ENCODE data around the gene CERK. TPM values are rescaled to one million over a fixed set of nuclear protein-coding genes. Genes with fewer than 3 reads are reported as not detected.

CERK gene
- total RNA-seq, 4 donors from 2014 or later = 37.3 to 51.1 (median 48.0) TPM

GRCh38 chr22:46659059-46659790, 78.8 kb downstream of the CERK start:
- H3K4me1 ChIP-seq = peaks cover 0 to 21% (median 4%) of the 10 kb centered on the region in 4 donors
- WGBS = 95% methylated on average over 13 of the region's 14 CpGs
- no peaks in the 10 kb centered on the region for H3K9me3 ChIP-seq
- H3K27ac ChIP-seq (replicated peaks in 1 of 4) = no peak overlapping the region
- H3K27me3 ChIP-seq = no peaks in the 10 kb centered on the region
- TF ChIP-seq EP300 (IDR thresholded peaks at IDR 0.05) (no peak), POLR2A (IDR thresholded peaks at IDR 0.05; ENCODE audit: low read depth) (no peak)
- intact Hi-C loops (cut with DNase I) = loop anchor here (10.0 kb wide), 1 partner anchor 94 kb away; no protein-coding TSS in a partner anchor
- peaks cover 8 to 51% (median 42%) of the 10 kb centered on the region in 4 donors for H3K36me3 ChIP-seq
- H3K4me3 ChIP-seq = no peak overlapping the region
- no peak for DNase-seq (ENCODE audit: extremely low spot score)

- intact Hi-C loops (cut with DNase I) = loop anchor here (10.0 kb wide), 1 partner anchor 93 kb away; no protein-coding TSS in a partner anchor
- Histone ChIP-seq H3K36me3 (peaks cover 4 to 42% (median 32%) of the 10 kb centered on the region in 4 donors), H3K4me1 (peaks cover 1 to 26% (median 10%) of the 10 kb centered on the region in 4 donors), H3K27me3 (no peaks in the 10 kb centered on the region), H3K9me3 (no peaks in the 10 kb centered on the region), H3K27ac (replicated peaks in 1 of 4) (no peak overlapping the region), H3K4me3 (no peak overlapping the region)
- DNase-seq (ENCODE audit: extremely low spot score) = no peak
- no peak for TF ChIP-seq CTCF (IDR thresholded peaks at IDR 0.05)
- TF ChIP-seq POLR2AphosphoS5 (IDR thresholded peaks at IDR 0.05) = no peak
- no peak for TF ChIP-seq EP300 (IDR thresholded peaks at IDR 0.05)
- no peak for TF ChIP-seq POLR2A (IDR thresholded peaks at IDR 0.05; ENCODE audit: low read depth)
- 98% methylated on average over 23 of the region's 37 CpGs for WGBS
These were observed 79.8 kb downstream of the CERK start for GRCh38 chr22:46657996-46658947.

- no peaks in the 10 kb centered on the region for H3K27me3 ChIP-seq
- no peak overlapping the region for H3K27ac ChIP-seq (replicated peaks in 1 of 4)
- TF ChIP-seq POLR2AphosphoS5 (IDR thresholded peaks at IDR 0.05) = no peak
- no peak for TF ChIP-seq CTCF (IDR thresholded peaks at IDR 0.05)
- no peak for TF ChIP-seq POLR2A (IDR thresholded peaks at IDR 0.05; ENCODE audit: low read depth)
- no peak for TF ChIP-seq EP300 (IDR thresholded peaks at IDR 0.05)
- DNase-seq (ENCODE audit: extremely low spot score) = no peak
- intact Hi-C loops (cut with DNase I) = loop anchor here (10.0 kb wide), 1 partner anchor 93 kb away; no protein-coding TSS in a partner anchor
- H3K36me3 ChIP-seq = peaks cover 0 to 35% (median 26%) of the 10 kb centered on the region in 4 donors
- peaks cover 8 to 32% (median 17%) of the 10 kb centered on the region in 4 donors for H3K4me1 ChIP-seq
- no peak overlapping the region for H3K4me3 ChIP-seq
- no peaks in the 10 kb centered on the region for H3K9me3 ChIP-seq
- WGBS = 100% methylated on average over 7 of the region's 10 CpGs
These were observed 80.4 kb downstream of the CERK start for GRCh38 chr22:46657655-46657953.

- Histone ChIP-seq H3K27me3 (no peaks in the 10 kb centered on the region), H3K27ac (replicated peaks in 1 of 4) (no peak overlapping the region), H3K36me3 (peaks cover 0 to 31% (median 23%) of the 10 kb centered on the region in 4 donors), H3K4me1 (peaks cover 14 to 38% (median 23%) of the 10 kb centered on the region in 4 donors), H3K4me3 (no peak overlapping the region), H3K9me3 (no peaks in the 10 kb centered on the region)
- TF ChIP-seq CTCF (IDR thresholded peaks at IDR 0.05) (no peak), POLR2A (IDR thresholded peaks at IDR 0.05; ENCODE audit: low read depth) (no peak), POLR2AphosphoS5 (IDR thresholded peaks at IDR 0.05) (no peak), EP300 (IDR thresholded peaks at IDR 0.05) (no peak)
- intact Hi-C loops (cut with DNase I) = loop anchor here (10.0 kb wide), 1 partner anchor 92 kb away; no protein-coding TSS in a partner anchor
- 95% methylated on average over 12 of the region's 15 CpGs for WGBS
- no peak for DNase-seq (ENCODE audit: extremely low spot score)
These were observed 81.0 kb downstream of the CERK start for GRCh38 chr22:46656856-46657654.

Measured in esophagus muscularis mucosa (tissue), 4 donors.